Measurements from ENCODE around the gene SLC25A29. TPM values are rescaled to one million over a fixed set of nuclear protein-coding genes. Genes with fewer than 3 reads are reported as not detected.
"Not testable (repeated sequence)": the region's sequence is repeated elsewhere in the genome, so short reads cannot be mapped to it uniquely, and the experiment has no call there.

Gene SLC25A29
- total RNA-seq, 1 experiment from 2014 or later: 50.5 TPM

- in situ Hi-C loops (cut with HindIII; ENCODE audit: low sequenced_read_pairs); DNase-seq (ENCODE audit: low spot score): not testable (repeated sequence)
Observed at GRCh38 chr14:100296729-100297128, 9.5 kb downstream of the SLC25A29 start.

GRCh38 chr14:100296106-100296651, 10.1 kb downstream of the SLC25A29 start:
- no peak for DNase-seq (ENCODE audit: low spot score)
- in situ Hi-C loops (cut with HindIII; ENCODE audit: low sequenced_read_pairs): no loop called here

- DNase-seq (ENCODE audit: low spot score): no peak
- in situ Hi-C loops (cut with HindIII; ENCODE audit: low sequenced_read_pairs): no loop called here
Observed at GRCh38 chr14:100295376-100296105, 10.7 kb downstream of the SLC25A29 start.

GRCh38 chr14:100294963-100295330, 11.3 kb downstream of the SLC25A29 start:
- no peak for DNase-seq (ENCODE audit: low spot score)
- in situ Hi-C loops (cut with HindIII; ENCODE audit: low sequenced_read_pairs): no loop called here

GRCh38 chr14:100294213-100294962, 11.9 kb downstream of the SLC25A29 start:
- no peak for DNase-seq (ENCODE audit: low spot score)
- in situ Hi-C loops (cut with HindIII; ENCODE audit: low sequenced_read_pairs): no loop called here

GRCh38 chr14:100293497-100294212, 12.6 kb downstream of the SLC25A29 start:
- in situ Hi-C loops (cut with HindIII; ENCODE audit: low sequenced_read_pairs): no loop called here
- no peak for DNase-seq (ENCODE audit: low spot score)

GRCh38 chr14:100292776-100293461, 13.3 kb downstream of the SLC25A29 start:
- in situ Hi-C loops (cut with HindIII; ENCODE audit: low sequenced_read_pairs): no loop called here
- DNase-seq (ENCODE audit: low spot score): no peak

- DNase-seq (ENCODE audit: low spot score): no peak
- in situ Hi-C loops (cut with HindIII; ENCODE audit: low sequenced_read_pairs): no loop called here
Observed at GRCh38 chr14:100292301-100292775, 13.9 kb downstream of the SLC25A29 start.

GRCh38 chr14:100291305-100292075, 14.8 kb downstream of the SLC25A29 start:
- in situ Hi-C loops (cut with HindIII; ENCODE audit: low sequenced_read_pairs): no loop called here

GRCh38 chr14:100290607-100291304, 15.5 kb downstream of the SLC25A29 start:
- in situ Hi-C loops (cut with HindIII; ENCODE audit: low sequenced_read_pairs): no loop called here
- no peak for DNase-seq (ENCODE audit: low spot score)

More at GRCh38 chr14:100291305-100292075, 14.8 kb downstream of the SLC25A29 start:
- no peak for DNase-seq (ENCODE audit: low spot score)

GRCh38 chr14:100289916-100290606, 16.2 kb downstream of the SLC25A29 start:
- DNase-seq (ENCODE audit: low spot score): no peak
- in situ Hi-C loops (cut with HindIII; ENCODE audit: low sequenced_read_pairs): no loop called here

GRCh38 chr14:100288382-100289185, 17.7 kb downstream of the SLC25A29 start:
- in situ Hi-C loops (cut with HindIII; ENCODE audit: low sequenced_read_pairs): no loop called here
- DNase-seq (ENCODE audit: low spot score): no peak

GRCh38 chr14:100287998-100288295, 18.3 kb downstream of the SLC25A29 start:
- in situ Hi-C loops (cut with HindIII; ENCODE audit: low sequenced_read_pairs); DNase-seq (ENCODE audit: low spot score): not testable (repeated sequence)

- no peak for DNase-seq (ENCODE audit: low spot score)
- in situ Hi-C loops (cut with HindIII; ENCODE audit: low sequenced_read_pairs): no loop called here
Observed at GRCh38 chr14:100287202-100287997, 18.8 kb downstream of the SLC25A29 start.

GRCh38 chr14:100286484-100287191, 19.6 kb downstream of the SLC25A29 start:
- in situ Hi-C loops (cut with HindIII; ENCODE audit: low sequenced_read_pairs): no loop called here
- DNase-seq (ENCODE audit: low spot score): no peak
